PFSK-1 (cell line): ENCODE measurements around the gene KTN1.

Experiments
- FOXP2 ChIP-seq: optimal IDR thresholded peaks from 2 replicates; pipeline ENCODE3; 2011; ENCODE audit warnings: borderline replicate concordance, control low read depth, inconsistent platforms; ENCODE audit not compliant: insufficient read depth; ENCODE audit errors: extremely low read length, extremely low read depth
- POLR2AphosphoS5 ChIP-seq: IDR thresholded peaks from 2 replicates; pipeline ENCODE4 v1.6.1; 2012; ENCODE audit warnings: low read depth, mild to moderate bottlenecking, control low read depth, low read length, moderate library complexity
- SIN3A ChIP-seq: IDR thresholded peaks from 2 replicates; pipeline ENCODE4 v1.6.1; 2012; ENCODE audit warnings: mild to moderate bottlenecking, low read length, moderate library complexity, borderline replicate concordance; ENCODE audit not compliant: insufficient read depth
- TAF1 ChIP-seq: IDR thresholded peaks from 2 replicates; pipeline ENCODE4 v1.6.1; 2012; ENCODE audit warnings: low read length, control low read depth, borderline replicate concordance; ENCODE audit not compliant: insufficient read depth
- TF ChIP-seq, protein P1 (sequence below), 2 experiments: IDR thresholded peaks; 2 replicates each; pipeline versions ENCODE4 v1.6.1 to v1.8.0; 2011 to 2012; ENCODE audit warnings: low read depth in 2 of 2, low read length in 2 of 2, control low read depth in 1 of 2, inconsistent platforms in 1 of 2, mild to moderate bottlenecking in 1 of 2, moderate library complexity in 1 of 2; ENCODE audit not compliant: insufficient read depth in 1 of 2

GRCh38 chr14:55579724-55580469 is at the start of gene KTN1:
- TF ChIP-seq POLR2AphosphoS5 = no peak; the same call in 1 of the 2 replicates
- no peak for TF ChIP-seq TAF1
- no peak for TF ChIP-seq SIN3A
- TF ChIP-seq, protein P1, sequence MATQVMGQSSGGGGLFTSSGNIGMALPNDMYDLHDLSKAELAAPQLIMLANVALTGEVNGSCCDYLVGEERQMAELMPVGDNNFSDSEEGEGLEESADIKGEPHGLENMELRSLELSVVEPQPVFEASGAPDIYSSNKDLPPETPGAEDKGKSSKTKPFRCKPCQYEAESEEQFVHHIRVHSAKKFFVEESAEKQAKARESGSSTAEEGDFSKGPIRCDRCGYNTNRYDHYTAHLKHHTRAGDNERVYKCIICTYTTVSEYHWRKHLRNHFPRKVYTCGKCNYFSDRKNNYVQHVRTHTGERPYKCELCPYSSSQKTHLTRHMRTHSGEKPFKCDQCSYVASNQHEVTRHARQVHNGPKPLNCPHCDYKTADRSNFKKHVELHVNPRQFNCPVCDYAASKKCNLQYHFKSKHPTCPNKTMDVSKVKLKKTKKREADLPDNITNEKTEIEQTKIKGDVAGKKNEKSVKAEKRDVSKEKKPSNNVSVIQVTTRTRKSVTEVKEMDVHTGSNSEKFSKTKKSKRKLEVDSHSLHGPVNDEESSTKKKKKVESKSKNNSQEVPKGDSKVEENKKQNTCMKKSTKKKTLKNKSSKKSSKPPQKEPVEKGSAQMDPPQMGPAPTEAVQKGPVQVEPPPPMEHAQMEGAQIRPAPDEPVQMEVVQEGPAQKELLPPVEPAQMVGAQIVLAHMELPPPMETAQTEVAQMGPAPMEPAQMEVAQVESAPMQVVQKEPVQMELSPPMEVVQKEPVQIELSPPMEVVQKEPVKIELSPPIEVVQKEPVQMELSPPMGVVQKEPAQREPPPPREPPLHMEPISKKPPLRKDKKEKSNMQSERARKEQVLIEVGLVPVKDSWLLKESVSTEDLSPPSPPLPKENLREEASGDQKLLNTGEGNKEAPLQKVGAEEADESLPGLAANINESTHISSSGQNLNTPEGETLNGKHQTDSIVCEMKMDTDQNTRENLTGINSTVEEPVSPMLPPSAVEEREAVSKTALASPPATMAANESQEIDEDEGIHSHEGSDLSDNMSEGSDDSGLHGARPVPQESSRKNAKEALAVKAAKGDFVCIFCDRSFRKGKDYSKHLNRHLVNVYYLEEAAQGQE (IDR thresholded peaks at IDR 0.05; ENCODE audit: insufficient read depth in 1 of 2, low read depth in 2 of 2, low read length in 2 of 2) = no peak
- TF ChIP-seq FOXP2 = no peak
